ENCODE results near the gene CYBA.

The CYBA gene

GRCh38 chr16:88650749-88651275 lies at the start of gene CYBA:
Gene CYBA, minus strand, starts transcription at chr16:88651053. Its CDS starts 40 bp downstream, at chr16:88651013.
- H3K9ac ChIP-seq (ENCODE audit: low read depth in 1 of 2, low read length in 2 of 2): peak within 1 kb of the TSS; percentile 72 to 80
- no peaks in the 10 kb centered on the region for H3K27me3 ChIP-seq (ENCODE audit: control insufficient read depth in 1 of 2, insufficient read depth in 2 of 2, low read length in 2 of 2)
- peak within 1 kb of the TSS; percentile 83 for H3K27ac ChIP-seq (ENCODE audit: low read depth, low read length)
- H3K4me1 ChIP-seq (ENCODE audit: control insufficient read depth in 1 of 2, insufficient read depth in 2 of 2, low read length in 2 of 2): peaks cover 14 to 36% of the 10 kb centered on the region in 2 donors
- no peaks in the 10 kb centered on the region for H3K9me3 ChIP-seq (ENCODE audit: control insufficient read depth in 1 of 2, low read length in 2 of 2)
- H3K4me3 ChIP-seq (ENCODE audit: low read depth in 1 of 2, low read length in 2 of 2): peak within 1 kb of the TSS; percentile 79 to 82
- peaks cover 5 to 41% of the 10 kb centered on the region in 2 donors for H3K36me3 ChIP-seq (ENCODE audit: control insufficient read depth in 1 of 2, insufficient read depth in 2 of 2, low read length in 2 of 2)

- Histone ChIP-seq H3K36me3 (ENCODE audit: control insufficient read depth in 1 of 2, insufficient read depth in 2 of 2, low read length in 2 of 2) (peaks cover 5 to 28% of the 10 kb centered on the region in 2 donors), H3K4me1 (ENCODE audit: control insufficient read depth in 1 of 2, insufficient read depth in 2 of 2, low read length in 2 of 2) (peaks cover 6 to 45% of the 10 kb centered on the region in 2 donors), H3K9me3 (ENCODE audit: control insufficient read depth in 1 of 2, low read length in 2 of 2) (no peaks in the 10 kb centered on the region), H3K4me3 (ENCODE audit: low read depth in 1 of 2, low read length in 2 of 2) (peak overlapping the region; percentile 36 to 51), H3K27me3 (ENCODE audit: control insufficient read depth in 1 of 2, insufficient read depth in 2 of 2, low read length in 2 of 2) (no peaks in the 10 kb centered on the region), H3K9ac (ENCODE audit: low read depth in 1 of 2, low read length in 2 of 2) (peak overlapping the region; percentile 18 to 37), H3K27ac (ENCODE audit: low read depth, low read length) (peak overlapping the region; percentile 73)
These were observed 49.4 kb upstream of the CYBA start for GRCh38 chr16:88700322-88700635.

GRCh38 chr16:88699180-88699579 lies 48.3 kb upstream of the CYBA start:
- Histone ChIP-seq H3K36me3 (ENCODE audit: control insufficient read depth in 1 of 2, insufficient read depth in 2 of 2, low read length in 2 of 2) (peaks cover 5 to 28% of the 10 kb centered on the region in 2 donors), H3K27me3 (ENCODE audit: control insufficient read depth in 1 of 2, insufficient read depth in 2 of 2, low read length in 2 of 2) (no peaks in the 10 kb centered on the region), H3K4me3 (ENCODE audit: low read depth in 1 of 2, low read length in 2 of 2) (no peak overlapping the region), H3K9ac (ENCODE audit: low read depth in 1 of 2, low read length in 2 of 2) (no peak overlapping the region), H3K9me3 (ENCODE audit: control insufficient read depth in 1 of 2, low read length in 2 of 2) (no peaks in the 10 kb centered on the region), H3K27ac (ENCODE audit: low read depth, low read length) (no peak overlapping the region), H3K4me1 (ENCODE audit: control insufficient read depth in 1 of 2, insufficient read depth in 2 of 2, low read length in 2 of 2) (peaks cover 0 to 36% of the 10 kb centered on the region in 2 donors)

GRCh38 chr16:88698646-88699045 lies 47.8 kb upstream of the CYBA start:
- Histone ChIP-seq H3K27me3 (ENCODE audit: control insufficient read depth in 1 of 2, insufficient read depth in 2 of 2, low read length in 2 of 2) (no peaks in the 10 kb centered on the region), H3K9ac (ENCODE audit: low read depth in 1 of 2, low read length in 2 of 2) (no peak overlapping the region), H3K4me3 (ENCODE audit: low read depth in 1 of 2, low read length in 2 of 2) (no peak overlapping the region), H3K36me3 (ENCODE audit: control insufficient read depth in 1 of 2, insufficient read depth in 2 of 2, low read length in 2 of 2) (peaks cover 5 to 28% of the 10 kb centered on the region in 2 donors), H3K4me1 (ENCODE audit: control insufficient read depth in 1 of 2, insufficient read depth in 2 of 2, low read length in 2 of 2) (peaks cover 0 to 33% of the 10 kb centered on the region in 2 donors), H3K9me3 (ENCODE audit: control insufficient read depth in 1 of 2, low read length in 2 of 2) (no peaks in the 10 kb centered on the region), H3K27ac (ENCODE audit: low read depth, low read length) (no peak overlapping the region)

GRCh38 chr16:88697831-88698615 lies 47.2 kb upstream of the CYBA start:
- Histone ChIP-seq H3K9me3 (ENCODE audit: control insufficient read depth in 1 of 2, low read length in 2 of 2) (no peaks in the 10 kb centered on the region), H3K4me1 (ENCODE audit: control insufficient read depth in 1 of 2, insufficient read depth in 2 of 2, low read length in 2 of 2) (peaks cover 0 to 28% of the 10 kb centered on the region in 2 donors), H3K27ac (ENCODE audit: low read depth, low read length) (no peak overlapping the region), H3K27me3 (ENCODE audit: control insufficient read depth in 1 of 2, insufficient read depth in 2 of 2, low read length in 2 of 2) (no peaks in the 10 kb centered on the region), H3K36me3 (ENCODE audit: control insufficient read depth in 1 of 2, insufficient read depth in 2 of 2, low read length in 2 of 2) (peaks cover 5 to 28% of the 10 kb centered on the region in 2 donors), H3K9ac (ENCODE audit: low read depth in 1 of 2, low read length in 2 of 2) (no peak overlapping the region), H3K4me3 (ENCODE audit: low read depth in 1 of 2, low read length in 2 of 2) (no peak overlapping the region)

GRCh38 chr16:88697116-88697830 lies 46.4 kb upstream of the CYBA start:
- Histone ChIP-seq H3K27ac (ENCODE audit: low read depth, low read length) (no peak overlapping the region), H3K36me3 (ENCODE audit: control insufficient read depth in 1 of 2, insufficient read depth in 2 of 2, low read length in 2 of 2) (peaks cover 5 to 28% of the 10 kb centered on the region in 2 donors), H3K4me1 (ENCODE audit: control insufficient read depth in 1 of 2, insufficient read depth in 2 of 2, low read length in 2 of 2) (peaks cover under 1 to 27% of the 10 kb centered on the region in 2 donors), H3K9me3 (ENCODE audit: control insufficient read depth in 1 of 2, low read length in 2 of 2) (no peaks in the 10 kb centered on the region), H3K4me3 (ENCODE audit: low read depth in 1 of 2, low read length in 2 of 2) (no peak overlapping the region), H3K27me3 (ENCODE audit: control insufficient read depth in 1 of 2, insufficient read depth in 2 of 2, low read length in 2 of 2) (no peaks in the 10 kb centered on the region), H3K9ac (ENCODE audit: low read depth in 1 of 2, low read length in 2 of 2) (no peak overlapping the region)

DNA sequence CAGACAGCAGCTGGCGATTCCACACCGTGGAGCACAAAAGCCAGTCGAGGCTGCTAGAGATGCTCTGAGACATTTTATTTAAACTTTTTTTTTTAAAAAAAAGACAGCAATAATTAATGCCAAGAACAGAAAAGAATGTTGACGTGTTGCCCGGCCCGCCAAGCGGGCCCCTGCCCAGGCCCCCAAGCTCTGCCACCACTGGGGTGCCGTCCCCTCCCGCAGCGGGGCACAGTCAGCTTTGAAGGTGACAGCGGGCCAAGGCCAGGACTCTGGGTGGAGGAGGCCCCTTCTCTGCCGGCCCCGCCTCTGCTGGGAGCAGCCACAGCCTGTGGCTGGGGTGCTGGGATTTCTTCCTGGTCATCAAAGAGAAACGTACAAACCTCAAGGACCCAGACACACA lies 45.6 kb upstream of the CYBA start:
- no peaks in the 10 kb centered on the region for H3K27me3 ChIP-seq (ENCODE audit: control insufficient read depth in 1 of 2, insufficient read depth in 2 of 2, low read length in 2 of 2)
- no peak overlapping the region for H3K27ac ChIP-seq (ENCODE audit: low read depth, low read length)
- H3K9me3 ChIP-seq (ENCODE audit: control insufficient read depth in 1 of 2, low read length in 2 of 2): no peaks in the 10 kb centered on the region
- peaks cover 9 to 27% of the 10 kb centered on the region in 2 donors for H3K4me1 ChIP-seq (ENCODE audit: control insufficient read depth in 1 of 2, insufficient read depth in 2 of 2, low read length in 2 of 2)
- H3K4me3 ChIP-seq (ENCODE audit: low read depth in 1 of 2, low read length in 2 of 2): no peak overlapping the region
- peaks cover 5 to 28% of the 10 kb centered on the region in 2 donors for H3K36me3 ChIP-seq (ENCODE audit: control insufficient read depth in 1 of 2, insufficient read depth in 2 of 2, low read length in 2 of 2)
- no peak overlapping the region for H3K9ac ChIP-seq (ENCODE audit: low read depth in 1 of 2, low read length in 2 of 2)

DNA sequence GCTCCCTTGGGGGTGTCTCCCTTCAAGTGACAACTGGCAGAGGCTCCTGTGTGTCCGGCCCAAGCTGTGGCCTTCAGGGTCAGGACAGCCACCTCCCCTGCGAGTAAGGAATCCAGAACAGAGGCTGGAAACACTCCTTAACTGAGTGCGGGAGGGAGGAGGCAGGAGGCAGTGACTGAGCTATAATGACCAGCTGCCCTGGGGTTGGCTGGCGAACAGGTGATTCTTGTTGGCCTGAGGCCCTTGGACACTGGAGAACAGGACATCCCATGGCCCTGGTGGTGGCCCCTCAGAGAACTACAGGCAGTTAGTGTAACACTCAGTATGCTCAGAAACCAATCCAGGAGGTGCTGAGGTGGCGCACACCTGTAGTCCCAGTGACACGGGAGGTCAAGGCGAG lies 44.9 kb upstream of the CYBA start:
- H3K9me3 ChIP-seq (ENCODE audit: control insufficient read depth in 1 of 2, low read length in 2 of 2): no peaks in the 10 kb centered on the region
- H3K27ac ChIP-seq (ENCODE audit: low read depth, low read length): no peak overlapping the region
- no peaks in the 10 kb centered on the region for H3K27me3 ChIP-seq (ENCODE audit: control insufficient read depth in 1 of 2, insufficient read depth in 2 of 2, low read length in 2 of 2)
- no peak overlapping the region for H3K9ac ChIP-seq (ENCODE audit: low read depth in 1 of 2, low read length in 2 of 2)
- H3K4me1 ChIP-seq (ENCODE audit: control insufficient read depth in 1 of 2, insufficient read depth in 2 of 2, low read length in 2 of 2): peaks cover 10 to 28% of the 10 kb centered on the region in 2 donors
- H3K36me3 ChIP-seq (ENCODE audit: control insufficient read depth in 1 of 2, insufficient read depth in 2 of 2, low read length in 2 of 2): peaks cover 5 to 28% of the 10 kb centered on the region in 2 donors
- no peak overlapping the region for H3K4me3 ChIP-seq (ENCODE audit: low read depth in 1 of 2, low read length in 2 of 2)

- no peak overlapping the region for H3K27ac ChIP-seq (ENCODE audit: low read depth, low read length)
- no peaks in the 10 kb centered on the region for H3K27me3 ChIP-seq (ENCODE audit: control insufficient read depth in 1 of 2, insufficient read depth in 2 of 2, low read length in 2 of 2)
- H3K9ac ChIP-seq (ENCODE audit: low read depth in 1 of 2, low read length in 2 of 2): no peak overlapping the region
- no peak overlapping the region for H3K4me3 ChIP-seq (ENCODE audit: low read depth in 1 of 2, low read length in 2 of 2)
- no peaks in the 10 kb centered on the region for H3K9me3 ChIP-seq (ENCODE audit: control insufficient read depth in 1 of 2, low read length in 2 of 2)
- H3K4me1 ChIP-seq (ENCODE audit: control insufficient read depth in 1 of 2, insufficient read depth in 2 of 2, low read length in 2 of 2): peaks cover 10 to 27% of the 10 kb centered on the region in 2 donors
- H3K36me3 ChIP-seq (ENCODE audit: control insufficient read depth in 1 of 2, insufficient read depth in 2 of 2, low read length in 2 of 2): peaks cover 5 to 28% of the 10 kb centered on the region in 2 donors
These were observed 44.4 kb upstream of the CYBA start for GRCh38 chr16:88695218-88695617.

Data from duodenal mucosa (tissue), 2 donors.